ENCODE results near the gene CNTNAP2.

The CNTNAP2 gene

GRCh38 chr7:148163246-148163645 lies 2046.6 kb downstream of the CNTNAP2 start:
- no peak for TF ChIP-seq CTCF (conservative IDR thresholded peaks at IDR 0.05)

GRCh38 chr7:148172920-148173319 lies 2056.3 kb downstream of the CNTNAP2 start:
- no peak for TF ChIP-seq CTCF (conservative IDR thresholded peaks at IDR 0.05)
- H3K27ac ChIP-seq: no peak overlapping the region

More at GRCh38 chr7:148163246-148163645, 2046.6 kb downstream of the CNTNAP2 start:
- H3K27ac ChIP-seq: no peak overlapping the region

GRCh38 chr7:148173369-148173768 lies 2056.8 kb downstream of the CNTNAP2 start:
- TF ChIP-seq CTCF (conservative IDR thresholded peaks at IDR 0.05): no peak
- no peak overlapping the region for H3K27ac ChIP-seq

- no peak for TF ChIP-seq CTCF (conservative IDR thresholded peaks at IDR 0.05)
Observed at GRCh38 chr7:148174376-148174775, 2057.8 kb downstream of the CNTNAP2 start.

GRCh38 chr7:148175512-148175911 lies 2058.9 kb downstream of the CNTNAP2 start:
- H3K27ac ChIP-seq: no peak overlapping the region
- TF ChIP-seq CTCF (conservative IDR thresholded peaks at IDR 0.05): no peak

More at GRCh38 chr7:148174376-148174775, 2057.8 kb downstream of the CNTNAP2 start:
- H3K27ac ChIP-seq: no peak overlapping the region

- no peak overlapping the region for H3K27ac ChIP-seq
- TF ChIP-seq CTCF (conservative IDR thresholded peaks at IDR 0.05): no peak
Observed at GRCh38 chr7:148177972-148178371, 2061.4 kb downstream of the CNTNAP2 start.

GRCh38 chr7:148180075-148180474 lies 2063.5 kb downstream of the CNTNAP2 start:
- TF ChIP-seq CTCF (conservative IDR thresholded peaks at IDR 0.05): no peak
- H3K27ac ChIP-seq: no peak overlapping the region

All from VCaP (cell line).